ENCODE results near the gene PDE8B.

PDE8B gene

DNA sequence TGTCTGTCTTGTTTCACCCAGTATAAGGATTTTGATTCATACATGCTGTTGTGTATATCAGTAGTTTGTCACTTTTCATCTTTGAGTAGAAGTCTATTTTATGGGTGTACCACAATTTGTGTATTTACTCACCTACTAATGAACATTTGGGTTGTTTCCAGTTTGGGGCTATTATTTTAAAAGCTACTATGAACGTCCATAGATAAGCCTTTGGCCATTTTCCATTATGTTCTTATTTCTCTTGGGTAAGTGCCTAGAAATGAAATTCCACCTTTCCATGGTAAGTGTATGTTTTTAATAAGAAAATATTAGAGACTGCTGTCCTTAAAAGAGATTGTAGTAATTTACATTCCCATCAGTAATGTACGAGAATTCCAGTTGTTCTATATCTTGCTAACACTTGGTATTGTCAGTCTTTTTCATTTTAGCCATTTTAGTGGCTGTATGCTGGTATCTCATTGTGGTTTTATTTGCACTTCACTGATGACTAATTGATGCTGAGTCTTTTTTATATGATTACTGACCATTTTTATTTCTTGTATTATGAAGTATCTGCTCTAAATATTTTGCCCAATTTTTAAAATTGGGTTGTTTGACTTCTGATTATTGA lies 17.9 kb upstream of the PDE8B start:
- DNase-seq (ENCODE audit: low spot score), result no peak

DNA sequence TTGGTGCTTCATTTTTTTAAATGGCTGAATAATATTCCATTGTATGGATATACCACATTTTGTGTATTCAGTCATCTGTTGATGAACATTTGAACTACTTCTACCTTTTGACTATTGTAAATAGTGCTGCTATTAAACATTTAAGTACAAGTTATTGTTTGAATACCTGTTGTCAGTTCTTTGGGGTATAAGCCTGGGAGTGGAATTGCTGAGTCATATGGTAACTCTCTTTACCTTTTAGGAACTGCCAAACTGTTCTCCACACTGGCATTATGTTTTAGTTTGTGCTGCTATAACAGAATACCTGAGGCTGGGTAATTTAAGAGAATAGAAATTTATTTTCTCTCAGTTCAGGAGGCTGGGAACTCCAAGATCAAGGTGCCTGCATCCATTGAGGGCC lies 15.7 kb upstream of the PDE8B start:
- no peak for DNase-seq (ENCODE audit: low spot score)

DNA sequence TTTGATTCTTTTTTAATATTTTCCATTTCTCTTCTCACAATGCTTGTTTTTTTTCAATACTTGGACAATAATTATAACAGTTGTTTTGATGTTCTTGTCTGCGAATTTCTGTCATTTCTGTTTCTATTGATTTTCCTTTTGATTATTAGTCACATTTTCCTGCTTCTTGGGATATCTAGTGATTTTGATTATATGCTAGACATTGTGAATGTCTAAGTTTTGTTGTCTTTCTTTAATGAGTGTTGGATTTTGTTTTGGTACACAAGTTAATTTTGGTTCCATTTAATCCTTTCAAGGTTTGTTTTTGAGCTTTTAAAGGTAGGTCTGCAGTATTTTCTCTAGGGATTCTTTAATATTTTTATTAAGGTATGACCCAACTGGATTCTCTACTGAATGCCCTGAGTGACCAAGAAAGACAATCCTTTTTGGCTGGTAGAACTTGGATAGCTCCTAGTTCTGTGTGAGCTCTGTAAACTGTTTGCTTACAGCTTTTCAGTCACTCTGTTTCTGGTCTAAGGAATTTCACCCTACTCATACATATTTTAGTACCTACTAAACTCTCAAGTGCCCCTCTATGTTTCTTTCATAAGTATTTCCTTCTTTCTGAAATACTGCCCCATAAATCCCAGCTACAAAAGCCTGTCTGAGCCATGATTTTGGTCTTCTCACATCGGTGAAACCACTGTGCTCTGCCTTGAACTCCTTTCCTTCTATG lies 12.5 kb upstream of the PDE8B start:
- no peak for DNase-seq (ENCODE audit: low spot score)

DNA sequence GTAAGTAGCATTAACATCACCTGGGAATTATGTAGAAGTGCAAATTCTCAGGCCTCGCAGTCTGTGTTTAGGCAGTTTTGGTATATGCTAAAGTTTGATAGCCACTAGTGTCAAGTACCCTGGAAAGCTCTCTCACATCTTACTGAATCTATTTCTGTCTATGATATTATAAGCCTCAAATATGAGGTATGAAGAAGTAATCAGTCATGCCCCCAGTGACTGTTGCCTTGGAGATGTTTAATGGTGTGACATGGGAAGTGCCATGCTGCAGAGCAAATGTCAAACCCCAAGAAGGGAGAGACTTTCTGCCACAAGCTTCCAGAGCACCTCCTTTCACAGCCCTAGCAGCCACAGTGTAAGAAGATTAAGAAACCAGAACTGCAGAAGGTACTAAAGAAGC lies 9.8 kb upstream of the PDE8B start:
- DNase-seq (ENCODE audit: low spot score), result no peak

DNA sequence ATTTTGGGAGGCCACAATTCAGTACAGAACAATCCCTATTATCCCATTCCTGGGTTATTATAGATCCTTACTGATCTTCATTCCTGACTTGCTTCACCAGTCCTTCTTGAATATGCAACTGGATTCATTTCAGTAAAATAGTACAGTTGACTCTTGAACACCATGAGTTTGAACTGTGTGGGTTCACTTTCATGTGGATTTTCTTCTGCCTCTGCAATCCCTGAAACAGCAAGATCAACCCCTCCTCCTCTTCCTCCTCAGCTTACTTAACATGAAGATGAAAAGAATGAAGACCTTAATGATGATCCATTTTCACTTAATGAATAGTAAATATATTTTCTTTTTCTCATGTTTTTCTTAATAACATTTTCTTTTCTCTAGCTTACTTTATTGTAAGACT lies 8.3 kb upstream of the PDE8B start:
- no peak for DNase-seq (ENCODE audit: low spot score)

DNA sequence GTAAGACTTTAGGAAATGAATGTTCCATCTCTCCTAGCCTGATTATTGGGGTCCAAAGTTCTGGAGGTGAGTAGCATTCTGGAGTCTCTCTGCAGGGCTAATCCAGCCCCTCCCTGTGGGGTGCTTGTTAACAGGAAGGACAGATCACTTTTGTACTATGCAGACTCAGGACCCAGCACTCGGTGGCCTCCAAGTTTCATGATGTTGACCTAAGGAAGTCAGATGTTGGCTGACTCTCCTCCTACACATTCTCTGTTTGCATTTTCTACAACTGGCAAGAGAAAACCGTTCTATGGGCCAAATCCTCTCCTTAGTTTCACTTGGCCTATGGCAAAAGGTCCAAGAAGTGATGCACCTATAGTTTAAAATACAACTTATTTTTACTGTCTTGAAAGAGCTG lies 5.5 kb upstream of the PDE8B start:
- no peak for DNase-seq (ENCODE audit: low spot score)

DNA sequence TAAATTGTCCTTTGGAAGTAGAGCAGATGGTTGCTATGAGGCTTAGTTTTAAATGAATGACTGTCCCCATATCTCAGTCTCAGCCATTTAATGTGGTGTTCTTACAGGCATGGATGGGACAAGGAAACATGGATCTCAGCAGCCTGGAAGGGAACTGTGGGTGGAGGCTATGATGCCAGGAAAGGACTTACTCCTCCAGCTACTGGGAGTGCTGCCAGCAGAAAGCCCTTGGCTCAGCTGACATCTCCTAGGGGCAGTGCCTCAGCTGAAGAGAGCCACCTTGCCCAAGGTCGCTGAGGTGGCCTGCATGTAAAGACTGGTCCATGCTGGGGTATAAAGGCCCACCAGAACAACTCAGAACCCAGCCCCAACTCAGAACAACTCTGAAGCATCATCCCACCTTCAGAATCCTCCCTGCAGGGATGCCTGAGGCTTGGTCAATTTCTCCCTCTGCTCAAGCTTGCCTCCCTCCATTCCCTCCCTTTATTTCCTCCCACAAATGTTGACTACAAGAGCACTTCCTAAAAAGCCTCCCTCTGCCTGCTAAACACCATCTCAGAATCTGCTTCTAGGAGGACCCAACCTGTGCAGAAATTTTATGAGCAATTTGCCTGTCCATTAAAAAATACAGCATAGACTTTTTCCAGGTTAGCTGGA lies 1.8 kb upstream of the PDE8B start:
- no peak for DNase-seq (ENCODE audit: low spot score)

DNA sequence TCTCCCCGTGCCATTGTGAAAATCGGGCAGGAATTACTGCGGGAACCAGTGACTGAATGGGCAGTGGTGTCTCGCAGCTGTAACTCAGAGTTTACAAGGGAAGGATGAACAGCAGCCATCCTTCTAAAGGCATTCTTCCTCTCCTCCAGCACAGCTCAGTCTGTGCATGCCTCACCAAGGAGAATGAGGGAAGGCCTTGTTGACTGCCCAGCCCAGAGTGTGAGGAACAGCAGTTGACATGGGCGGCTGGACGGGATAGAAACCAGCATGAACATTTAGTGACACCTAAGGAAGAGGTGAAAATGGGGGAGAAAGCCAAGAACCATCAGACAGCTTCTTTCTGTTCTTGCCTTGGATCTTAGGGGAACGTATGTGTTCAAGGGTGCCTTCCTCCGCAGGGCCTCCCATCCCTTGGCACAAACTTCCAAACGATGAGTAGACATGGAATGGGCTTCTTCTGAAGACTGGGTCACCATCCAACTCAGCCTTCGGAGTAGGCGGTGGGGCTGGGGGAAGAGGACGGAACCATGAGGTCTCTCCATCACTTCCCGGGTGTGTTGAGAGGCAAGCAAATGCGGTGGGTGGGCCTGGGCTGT lies 887 bp upstream of the PDE8B start:
- no peak for DNase-seq (ENCODE audit: low spot score)

DNA sequence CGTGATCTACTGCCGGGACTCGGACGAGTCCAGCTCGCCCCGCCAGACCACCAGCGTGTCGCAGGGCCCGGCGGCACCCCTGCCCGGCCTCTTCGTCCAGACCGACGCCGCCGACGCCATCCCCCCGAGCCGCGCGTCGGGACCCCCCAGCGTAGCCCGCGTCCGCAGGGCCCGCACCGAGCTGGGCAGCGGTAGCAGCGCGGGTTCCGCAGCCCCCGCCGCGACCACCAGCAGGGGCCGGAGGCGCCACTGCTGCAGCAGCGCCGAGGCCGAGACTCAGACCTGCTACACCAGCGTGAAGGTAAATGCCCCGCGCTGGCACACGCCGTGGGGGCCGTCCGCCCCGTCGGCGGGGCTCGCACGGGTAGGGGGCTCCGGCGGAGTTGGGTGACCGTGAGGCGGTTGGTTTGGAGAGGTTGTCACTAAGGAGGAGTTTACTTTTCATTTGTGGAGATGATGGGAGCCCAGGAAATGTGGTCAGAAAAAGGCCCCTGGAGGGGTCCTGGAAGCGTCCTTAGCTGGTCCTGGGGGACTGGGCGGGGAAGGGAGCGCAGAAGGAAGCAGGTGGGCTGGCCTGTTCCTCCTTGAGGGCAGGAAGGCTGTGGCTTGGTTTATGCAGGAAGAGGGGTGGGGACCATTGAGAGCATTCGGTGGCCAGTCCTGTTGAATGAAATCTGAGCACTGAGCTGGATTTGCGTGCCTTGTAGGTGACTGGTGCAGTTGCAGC lies 647 bp downstream of the PDE8B start:
- no peak for DNase-seq (ENCODE audit: low spot score)

DNA sequence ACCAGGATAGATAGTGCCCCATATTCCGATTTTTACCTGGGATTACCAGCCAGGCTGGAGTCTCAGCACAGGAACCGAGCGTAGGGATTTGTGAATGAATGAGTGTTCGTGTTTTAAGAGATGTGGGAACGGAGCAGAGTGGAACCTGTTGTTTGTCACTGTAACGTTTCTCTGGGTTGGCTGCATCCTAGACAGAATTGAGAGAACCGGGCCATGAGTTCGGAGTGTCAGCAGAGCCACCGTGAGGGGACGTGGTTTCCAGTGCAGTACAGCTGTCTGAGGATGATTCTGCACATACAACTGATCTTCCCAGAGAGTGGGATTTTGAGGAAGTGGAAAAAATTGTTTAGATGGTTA lies 1.2 kb downstream of the PDE8B start:
- no peak for DNase-seq (ENCODE audit: low spot score)

DNA sequence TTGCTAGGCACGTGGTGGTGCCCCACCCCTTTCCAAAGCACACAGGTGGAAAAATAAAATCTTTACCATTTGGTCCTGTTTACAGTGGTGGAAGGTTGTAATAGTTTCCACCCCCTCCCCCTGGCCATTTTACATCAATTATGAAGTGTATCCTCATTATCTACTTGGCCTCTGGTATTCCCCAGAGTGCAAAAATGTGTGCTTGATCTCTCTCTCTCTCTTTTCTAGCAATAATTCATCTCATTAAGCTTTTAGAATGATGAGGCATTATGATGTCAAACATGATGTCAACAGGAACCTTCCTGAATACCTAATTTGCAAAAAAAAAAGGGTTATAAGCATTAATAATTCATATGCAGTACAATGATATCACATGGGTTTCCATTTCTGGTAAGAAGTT lies 3.1 kb downstream of the PDE8B start:
- no peak for DNase-seq (ENCODE audit: low spot score)

DNA sequence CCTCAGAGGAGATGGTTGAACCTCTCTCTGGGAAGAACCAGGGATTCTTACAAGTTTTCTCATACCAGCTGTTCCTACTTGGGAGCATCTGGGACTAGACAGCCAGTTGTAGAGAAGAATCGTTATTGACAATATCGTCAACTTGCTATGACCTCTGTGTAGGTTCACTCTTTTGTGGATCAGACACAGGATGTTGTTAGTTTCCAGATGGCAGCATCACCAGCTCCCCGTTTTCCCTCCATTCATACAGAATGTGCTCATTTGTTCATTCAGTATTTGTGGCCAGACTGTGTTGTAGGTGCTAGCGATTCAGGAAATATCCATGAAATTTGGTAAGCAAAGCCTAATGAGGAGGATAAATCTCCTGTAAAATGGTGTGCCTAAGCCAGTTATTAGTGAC lies 3.7 kb downstream of the PDE8B start:
- DNase-seq (ENCODE audit: low spot score), result no peak

DNA sequence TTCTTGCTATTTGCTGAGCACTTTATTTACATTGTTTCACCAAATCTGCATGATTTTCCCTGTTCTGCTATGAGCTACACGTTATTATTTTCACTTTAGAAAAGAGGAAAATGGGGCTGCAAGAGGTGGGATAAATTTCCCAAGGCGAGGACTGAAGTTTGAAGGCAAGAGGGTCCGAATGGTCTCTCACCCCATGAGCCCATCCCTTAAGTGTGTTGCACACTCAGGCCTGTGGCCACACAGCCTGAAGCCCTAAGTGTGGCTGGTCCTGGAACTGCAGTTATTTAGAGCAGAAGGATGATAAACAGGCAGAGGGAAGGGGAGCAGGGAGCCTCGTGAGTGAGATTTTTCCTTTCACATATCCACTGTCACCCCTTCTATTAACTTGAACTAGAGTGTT lies 7.8 kb downstream of the PDE8B start:
- no peak for DNase-seq (ENCODE audit: low spot score)

DNA sequence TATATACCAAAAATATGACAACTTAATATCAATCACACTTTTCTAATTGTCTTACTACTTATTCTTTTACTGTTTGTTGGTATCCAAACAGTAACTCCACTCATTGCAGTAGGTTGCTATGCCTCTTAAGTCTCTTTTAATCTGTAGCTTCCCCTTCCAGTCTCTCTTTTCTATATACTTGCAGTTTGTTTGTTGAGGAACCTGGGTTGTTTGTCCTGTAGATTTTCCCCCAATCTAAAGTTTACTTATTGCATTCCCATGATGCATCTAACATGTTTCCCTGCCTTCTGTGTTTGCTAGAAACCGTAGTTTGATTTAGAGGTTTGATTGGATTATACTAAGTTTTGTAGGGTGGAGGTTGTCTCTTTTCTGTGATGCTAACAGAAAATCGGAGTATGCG lies 10.6 kb downstream of the PDE8B start:
- DNase-seq (ENCODE audit: low spot score), result no peak

DNA sequence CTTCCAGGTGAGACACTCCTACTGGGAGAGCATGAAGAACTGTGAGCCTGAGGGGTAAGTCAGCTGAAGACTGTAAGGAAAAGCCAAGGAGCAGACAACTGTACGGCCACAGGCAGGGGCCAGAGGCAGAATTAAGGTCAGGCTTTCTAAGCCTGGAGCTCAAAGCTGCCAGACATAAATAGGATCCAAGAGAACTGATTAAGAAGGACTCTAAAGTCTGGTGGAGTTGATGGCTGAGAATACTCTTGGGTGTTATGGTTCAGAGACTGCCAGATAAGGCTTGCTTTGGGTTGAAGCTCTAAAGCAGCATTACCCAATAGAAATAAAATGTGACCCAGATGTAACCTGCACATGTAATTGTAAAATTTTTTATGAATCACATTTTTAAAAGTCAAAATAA lies 12.2 kb downstream of the PDE8B start:
- DNase-seq (ENCODE audit: low spot score), result no peak

DNA sequence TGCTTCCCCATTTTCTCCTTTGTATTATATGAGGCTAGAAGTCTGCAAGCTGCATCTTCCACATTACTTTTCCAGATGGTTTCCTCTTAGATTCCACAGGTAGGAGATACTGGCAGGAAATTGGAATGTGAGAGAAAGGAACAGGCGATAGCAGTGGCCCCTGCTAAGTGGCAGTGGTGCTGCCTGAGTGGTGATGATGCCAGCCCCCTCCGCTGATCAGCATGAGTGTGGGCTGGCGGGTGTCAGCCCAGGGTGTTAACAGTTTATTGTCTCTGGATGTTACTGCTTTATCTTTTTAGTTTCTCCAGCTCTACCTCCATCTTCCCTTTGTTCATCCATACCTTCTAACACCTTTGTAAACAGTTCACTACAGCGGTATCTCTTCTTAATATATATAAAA lies 13.2 kb downstream of the PDE8B start:
- DNase-seq (ENCODE audit: low spot score), result no peak

DNA sequence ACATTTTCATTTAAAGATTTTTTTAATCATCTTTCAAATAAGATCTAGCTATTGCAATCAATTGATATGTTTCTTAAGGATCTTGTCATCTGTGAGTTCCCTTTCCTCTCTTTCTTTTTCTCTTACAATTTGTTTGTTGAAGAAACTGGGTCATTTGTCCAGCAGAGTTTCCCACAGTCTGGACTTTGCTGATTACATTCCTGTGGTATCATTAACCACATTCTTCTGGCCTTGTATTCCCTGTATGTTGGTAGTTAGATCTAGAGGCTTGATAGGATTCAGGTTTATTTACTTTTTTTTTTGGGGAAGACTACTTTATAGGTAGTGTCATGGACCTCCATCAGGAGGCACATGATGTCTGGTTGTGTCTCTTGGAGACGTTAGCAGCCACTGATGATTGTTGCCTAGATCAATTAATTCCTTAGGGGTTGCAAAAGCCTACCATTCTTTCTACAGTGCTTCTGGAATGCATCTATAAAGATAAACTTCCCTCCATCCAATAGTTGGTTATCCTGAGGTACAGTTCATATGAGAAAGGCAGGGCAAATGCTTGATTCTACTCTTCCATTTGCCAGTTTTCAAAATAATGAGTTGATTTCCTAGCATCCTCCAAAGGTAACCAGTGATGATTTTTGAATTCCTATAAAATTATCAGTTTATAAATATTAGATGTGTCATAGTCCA lies 14.3 kb downstream of the PDE8B start:
- DNase-seq (ENCODE audit: low spot score), result no peak

DNA sequence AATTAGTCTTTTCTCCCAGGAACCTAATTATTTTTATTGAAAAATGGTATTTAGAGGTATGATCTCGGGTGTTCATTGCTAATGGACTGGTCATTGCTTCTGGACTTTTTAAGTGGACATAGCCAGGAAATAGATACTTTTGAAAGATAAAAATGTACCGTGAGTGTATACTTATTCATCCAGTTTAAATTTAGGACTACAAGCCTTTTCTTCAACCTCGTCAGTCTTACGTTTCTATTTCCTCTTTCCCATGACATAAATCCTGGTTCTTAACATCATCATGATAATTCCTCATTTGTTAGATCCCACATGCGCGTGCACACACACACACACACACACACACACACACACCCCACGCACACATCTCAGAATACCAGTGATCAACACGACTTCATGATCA lies 15.1 kb downstream of the PDE8B start:
- DNase-seq (ENCODE audit: low spot score), result no peak

DNA sequence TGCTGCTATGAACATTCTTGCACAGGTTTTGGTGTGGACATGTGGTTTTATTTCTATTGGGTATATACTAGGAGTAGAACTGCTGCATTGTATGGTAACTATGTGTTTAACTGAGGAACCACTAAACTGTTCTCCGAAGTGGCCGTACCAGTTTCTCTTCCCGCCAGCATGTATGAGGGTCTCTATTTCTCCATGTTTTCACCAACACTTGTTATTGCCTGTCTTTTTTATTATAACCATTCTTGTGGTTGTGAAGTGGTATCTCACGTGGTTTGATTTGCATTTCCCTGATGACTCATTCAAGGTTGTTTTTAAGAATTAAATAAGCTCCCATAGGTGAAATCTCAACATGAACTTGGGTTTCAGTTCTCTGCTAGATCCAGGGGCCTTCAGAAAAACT lies 19.4 kb downstream of the PDE8B start:
- DNase-seq (ENCODE audit: low spot score), result no peak

DNA sequence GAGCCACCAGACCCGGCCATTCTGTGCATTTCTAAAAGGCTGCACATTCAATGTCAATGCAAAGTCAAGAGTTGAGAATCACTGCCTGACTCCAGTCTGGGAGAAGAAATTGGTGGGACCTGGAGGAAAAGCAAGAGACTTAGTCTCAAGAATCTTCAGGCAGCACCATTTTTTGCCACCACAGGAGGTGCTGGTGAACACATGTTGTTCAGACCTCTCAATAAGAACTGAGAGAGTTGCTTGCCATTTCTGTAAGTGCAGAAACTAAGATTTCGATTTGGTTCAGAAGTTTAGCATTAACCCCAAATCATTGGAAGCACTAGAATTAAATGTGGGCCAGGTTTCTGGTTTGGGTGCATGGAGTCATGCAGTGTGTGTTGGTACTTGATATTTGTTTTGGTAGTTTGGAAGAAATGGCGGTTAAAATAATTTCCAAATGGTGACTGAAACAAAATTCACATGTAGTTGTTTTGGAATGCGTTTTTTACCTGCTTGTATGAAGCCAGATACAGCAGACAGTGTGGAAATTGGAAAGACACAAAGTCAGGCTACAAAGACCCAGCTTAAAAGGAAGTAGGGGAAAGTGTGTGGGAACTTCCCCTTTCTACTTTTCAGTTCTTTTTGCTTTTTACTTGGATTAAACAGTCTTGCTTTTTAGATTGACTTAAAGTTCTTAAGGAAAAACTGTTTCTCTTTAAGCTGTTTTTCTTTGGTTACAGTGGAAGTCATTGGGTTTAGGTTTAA lies 20.4 kb downstream of the PDE8B start:
- DNase-seq (ENCODE audit: low spot score), result no peak

DNA sequence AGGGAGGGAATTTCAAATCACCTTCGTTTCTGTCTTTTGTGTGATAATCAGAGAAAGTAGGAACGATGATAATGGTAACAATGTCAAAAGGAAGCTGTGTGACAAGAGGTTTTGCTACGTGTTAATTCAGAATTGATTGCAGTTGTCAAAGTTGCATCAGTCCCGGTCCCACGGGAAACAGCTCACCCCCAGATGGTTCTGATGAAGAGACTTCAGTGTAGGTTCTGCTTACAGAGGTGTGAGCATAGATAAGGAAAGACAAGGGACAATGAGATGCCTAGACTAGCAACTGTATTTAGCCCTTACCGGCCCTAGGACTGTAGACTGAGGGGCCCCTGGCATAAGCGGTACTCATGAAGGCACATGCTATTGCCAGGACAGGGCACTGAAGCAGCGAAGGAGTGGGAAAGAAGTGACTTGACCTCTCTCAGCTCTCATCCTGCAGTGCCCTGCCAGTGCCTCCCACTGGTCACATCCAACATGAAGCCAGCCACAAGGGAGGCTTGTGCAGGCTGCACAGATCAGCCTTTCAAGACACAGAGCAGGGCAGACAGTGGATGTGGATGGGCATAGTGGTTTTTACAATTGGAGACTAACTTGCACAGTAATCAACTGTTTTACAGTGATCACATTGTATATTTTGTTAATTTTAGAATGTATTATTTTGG lies 21.1 kb downstream of the PDE8B start:
- DNase-seq (ENCODE audit: low spot score), result no peak

Data from pons (tissue), 1 donor.